T-helper 1 cell (primary cell): Measurements from ENCODE around the gene DCD.
"Not testable (repeated sequence)": the region's sequence is repeated elsewhere in the genome, so short reads cannot be mapped to it uniquely, and the experiment has no call there.

Experiments used
- DNase-seq, 5 donors: peaks; one replicate each; pipeline ENCODE4 v3.0.0-alpha.2; 2012 to 2020

The DCD gene

DNA sequence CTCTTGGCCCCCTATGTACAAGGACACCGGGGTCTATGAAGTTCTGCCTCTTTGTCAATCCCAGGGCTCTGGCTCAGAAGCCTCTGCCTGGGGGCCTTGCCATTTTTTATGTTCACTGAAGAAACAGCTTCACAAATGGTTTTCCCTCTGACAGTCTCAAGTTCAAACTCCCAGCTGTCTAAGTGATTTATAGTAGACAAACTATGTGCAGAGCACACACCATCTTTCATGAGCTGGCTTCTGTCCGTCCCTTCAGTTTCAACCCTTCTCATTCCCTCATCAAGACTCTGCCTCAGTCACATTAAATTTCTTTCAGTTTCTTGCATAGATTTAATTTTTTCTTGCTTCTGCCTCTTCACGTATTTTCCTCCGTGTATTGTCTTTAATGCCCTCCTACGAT, 2.7 kb upstream of the DCD start:
- DNase-seq, result no peak

DNA sequence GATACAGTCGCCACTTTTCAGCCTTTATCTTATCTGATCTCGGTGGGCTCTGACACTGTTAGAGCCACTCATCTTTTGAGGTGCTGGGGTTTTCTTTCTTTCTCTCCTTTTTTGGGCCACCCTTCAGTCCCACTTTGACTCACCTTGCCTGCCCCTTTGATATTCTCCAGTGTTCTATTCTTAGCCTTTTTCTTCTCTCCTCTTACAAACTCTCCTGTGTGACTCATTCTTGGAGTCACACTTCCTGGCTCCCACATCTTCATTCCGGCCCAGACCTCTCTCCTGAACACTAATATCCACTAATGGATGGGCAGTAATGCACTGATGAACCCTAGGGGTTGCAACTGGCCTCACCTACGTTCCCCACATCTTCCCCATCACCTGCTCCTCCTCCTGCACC, 2.2 kb upstream of the DCD start:
- no peak for DNase-seq

DNA sequence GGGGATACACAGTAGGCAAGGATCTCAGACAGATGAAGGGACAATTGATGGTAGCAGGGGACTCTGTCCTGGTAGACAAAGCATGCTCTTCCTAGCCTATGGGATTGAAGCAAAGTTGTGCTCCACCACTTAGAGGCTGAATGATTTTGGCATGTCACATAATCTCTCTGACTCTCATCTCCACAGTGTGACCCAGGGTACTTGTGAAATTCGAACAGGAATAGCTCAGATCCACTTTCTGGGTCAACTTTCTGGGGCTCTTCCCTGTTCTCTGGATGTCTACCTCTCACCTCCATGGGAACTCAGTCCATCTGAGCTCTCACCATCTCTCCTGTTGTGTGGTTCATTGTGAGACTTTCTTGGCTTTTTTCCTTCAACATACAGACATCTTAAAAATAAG, 1.7 kb upstream of the DCD start:
- no peak for DNase-seq

DNA sequence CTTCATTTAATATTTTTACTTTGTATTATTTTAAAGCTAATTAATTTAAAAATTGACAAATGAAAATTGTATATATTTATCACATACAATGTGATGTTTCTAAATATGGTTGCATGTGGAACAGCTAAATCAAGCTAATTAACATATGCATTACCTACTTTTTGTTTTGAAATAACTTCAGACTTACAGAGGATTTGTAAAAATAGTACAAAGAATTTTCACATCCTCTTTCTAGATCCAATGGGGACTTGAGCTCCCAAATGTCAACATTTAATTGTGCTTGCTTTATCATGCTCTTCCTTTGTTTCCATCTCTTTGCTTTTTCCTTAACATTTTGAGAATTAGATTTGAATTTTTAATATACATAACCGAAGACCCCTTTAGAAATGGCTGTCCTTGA, 6.6 kb downstream of the DCD start:
- no peak for DNase-seq

DNA sequence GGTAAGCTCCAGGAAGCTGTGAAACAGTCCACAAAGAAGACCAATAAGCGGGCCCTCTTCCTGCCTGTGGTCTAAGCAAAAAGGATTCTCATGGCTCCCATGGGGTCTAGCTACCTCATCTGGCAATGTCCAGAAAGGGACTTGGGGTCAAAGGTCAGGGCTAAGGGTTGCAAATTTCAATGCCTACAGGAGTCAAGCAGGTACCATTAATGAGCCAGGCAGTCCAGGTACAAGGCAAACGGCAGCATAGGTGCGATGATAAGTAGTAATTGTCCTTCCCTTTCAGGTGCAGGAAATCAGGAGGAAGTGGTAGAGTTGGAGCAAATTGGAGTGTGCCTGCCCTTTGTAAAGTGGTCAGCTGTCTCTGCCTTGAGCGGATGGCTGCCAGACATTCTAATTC, 7.1 kb downstream of the DCD start:
- DNase-seq, result no peak

DNA sequence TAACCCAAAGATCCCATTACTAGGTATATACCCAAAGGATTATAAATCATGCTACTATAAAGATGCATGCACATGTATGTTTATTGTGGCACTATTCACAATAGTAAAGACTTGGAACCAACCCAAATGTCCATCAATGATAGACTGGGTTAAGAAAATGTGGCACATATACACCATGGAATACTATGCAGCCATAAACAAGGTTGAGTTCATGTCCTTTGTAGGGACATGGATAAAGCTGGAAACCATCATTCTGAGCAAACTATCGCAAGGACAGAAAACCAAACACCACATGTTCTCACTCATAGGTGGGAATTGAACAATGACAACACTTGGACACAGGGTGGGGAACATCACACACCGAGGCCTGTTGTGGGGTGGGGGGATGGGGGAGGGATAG, 9.1 kb downstream of the DCD start:
- DNase-seq, result not testable (repeated sequence)

DNA sequence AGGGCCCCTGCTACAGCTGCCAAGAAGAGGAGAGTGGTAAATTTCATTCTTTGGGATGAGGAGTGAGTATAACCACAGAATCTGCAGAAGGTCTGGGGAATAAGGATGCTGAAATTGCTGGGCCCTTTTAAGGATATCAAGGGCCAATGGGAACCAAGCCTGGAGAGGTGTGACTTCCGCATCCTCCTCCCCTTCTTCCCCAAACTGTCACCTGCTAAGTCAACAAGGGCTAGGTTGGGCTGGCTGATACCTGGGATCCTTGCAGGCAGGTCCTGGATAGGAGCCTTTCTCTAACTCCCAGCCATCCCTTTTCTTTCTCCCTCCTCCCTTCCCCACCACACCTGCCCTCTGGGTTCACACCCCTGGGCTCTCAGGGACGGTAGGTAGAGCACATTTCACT, 13.4 kb downstream of the DCD start, which contains the start of gene LACRT:
Gene LACRT, minus strand, starts transcription at position 101 of the 400 bp plus-strand sequence. Its CDS starts 54 bp downstream, at position 47.
- DNase-seq, result no peak

DNA sequence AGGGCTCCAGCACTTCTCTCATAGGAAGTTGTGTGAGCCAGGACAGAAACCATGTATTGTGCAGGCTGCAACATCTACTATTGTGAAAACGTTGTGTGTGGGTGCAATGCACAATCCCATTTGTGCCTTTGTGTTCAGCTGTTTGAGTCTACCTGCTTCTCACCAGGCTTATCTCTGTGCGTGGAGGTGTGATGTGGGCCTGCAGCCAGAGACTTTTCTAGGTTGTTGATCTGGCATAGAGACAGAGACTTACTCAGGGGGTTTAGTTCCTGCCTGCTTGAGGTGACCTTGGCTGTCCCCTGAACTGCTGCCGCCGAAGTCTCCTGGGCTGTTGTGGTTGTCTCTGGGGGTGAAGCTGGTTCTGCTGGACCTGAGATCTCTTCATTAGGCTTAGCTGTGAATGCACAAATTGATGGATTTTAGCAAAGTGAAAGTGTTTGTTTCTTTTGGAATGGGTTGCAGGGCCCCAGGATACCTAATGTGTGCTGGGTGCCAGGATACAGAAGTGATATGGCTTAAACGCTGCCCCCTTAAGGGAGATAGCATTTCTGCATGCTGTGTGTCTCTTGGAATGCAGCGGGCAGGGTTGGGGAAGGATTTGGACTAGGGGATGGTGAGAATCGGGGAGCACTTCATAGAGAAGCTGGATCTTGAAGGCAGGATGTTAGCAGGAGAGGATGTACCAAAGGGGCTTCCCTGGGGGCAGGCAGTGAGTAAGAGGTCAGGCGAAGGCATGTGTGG, 16.0 kb downstream of the DCD start:
- no peak for DNase-seq

DNA sequence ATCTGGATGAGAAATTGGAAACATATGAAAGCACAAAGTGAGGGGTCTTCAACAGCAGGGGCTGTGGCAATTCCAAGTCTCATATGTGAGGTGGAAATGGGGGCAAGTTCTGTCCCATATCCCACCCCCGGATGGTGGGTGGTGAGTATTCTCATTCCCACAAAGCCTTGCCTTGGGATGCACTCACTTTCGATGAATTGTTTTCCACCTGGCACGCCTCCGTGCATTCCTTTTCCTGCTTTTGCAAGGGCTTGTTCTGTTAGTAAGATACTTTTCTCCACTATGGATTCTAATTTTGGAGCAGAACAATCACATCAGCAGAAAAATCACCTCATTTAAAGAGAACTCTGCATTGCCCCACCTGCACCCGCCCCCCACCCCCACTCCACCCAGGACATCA, 16.6 kb downstream of the DCD start:
- no peak for DNase-seq

DNA sequence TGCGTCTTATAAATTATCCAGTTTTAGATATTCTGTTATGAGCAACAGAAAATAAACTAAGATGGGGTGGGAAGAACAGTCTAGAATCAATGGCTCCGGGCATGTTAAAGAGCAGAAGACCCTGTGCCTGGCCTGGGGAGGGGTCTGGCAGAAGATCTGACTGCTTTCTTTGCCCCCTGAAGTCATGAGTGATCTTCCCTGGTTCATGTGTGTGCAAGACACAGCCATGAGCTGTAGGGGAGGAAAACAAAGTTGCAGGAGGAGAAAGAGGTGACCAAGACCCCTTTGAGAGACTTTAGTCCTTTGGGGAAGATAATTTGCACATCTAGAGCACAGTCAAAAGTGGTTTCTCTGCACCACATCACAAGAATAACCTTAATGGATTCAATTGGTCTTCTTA, 18.2 kb downstream of the DCD start:
- DNase-seq, result no peak

DNA sequence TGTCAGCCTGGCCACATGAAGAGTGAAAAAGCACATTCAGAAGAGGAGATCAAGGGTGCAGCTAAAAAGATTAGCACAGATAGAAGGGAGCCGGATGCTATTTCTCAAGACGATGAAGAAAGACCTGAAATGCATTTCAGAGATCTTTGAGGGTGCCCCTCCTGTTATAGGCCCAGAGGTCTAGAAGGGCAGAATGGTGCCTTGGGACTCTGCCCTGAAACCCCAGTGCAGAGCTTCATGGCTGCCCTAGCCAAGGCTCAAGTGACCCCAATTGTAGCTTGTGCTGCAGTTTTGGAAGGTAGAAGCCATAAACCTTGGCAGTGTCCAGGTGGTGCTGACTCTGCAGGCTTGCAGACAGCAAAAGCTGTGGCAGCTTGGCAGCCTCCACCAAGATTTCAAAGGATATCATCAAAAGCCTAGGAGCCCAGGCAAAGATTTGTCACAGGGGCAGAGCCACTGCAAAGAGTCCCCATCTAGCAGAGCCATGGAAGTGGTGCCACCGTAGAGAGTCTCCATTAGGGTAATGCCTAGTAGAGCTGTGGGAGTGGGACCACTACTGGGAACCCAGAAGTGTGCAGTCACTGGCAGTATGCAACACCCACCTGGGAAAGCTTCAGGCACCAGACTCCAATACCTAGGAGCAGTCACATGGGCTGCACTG, 19.8 kb downstream of the DCD start:
- DNase-seq, result no peak

DNA sequence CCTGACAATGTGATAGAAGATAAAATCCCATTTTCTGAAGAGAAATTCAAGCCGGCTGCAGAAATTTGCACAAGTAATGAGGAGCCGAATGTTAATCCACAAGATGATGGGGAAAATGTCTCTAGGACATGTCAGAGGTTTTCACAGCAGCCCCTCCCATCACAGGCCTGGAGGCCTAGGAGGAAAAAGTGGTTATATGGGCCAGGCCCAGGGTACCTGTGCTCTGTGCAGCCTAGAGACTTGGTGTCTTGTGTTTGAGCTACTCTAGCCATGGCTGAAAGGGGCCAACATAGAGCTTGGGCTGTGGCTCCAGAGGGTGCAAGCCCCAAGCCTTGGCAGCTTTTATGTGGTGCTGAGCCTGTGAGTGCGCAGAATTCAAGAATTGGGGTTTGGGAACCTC, 20.9 kb downstream of the DCD start:
- DNase-seq, result no peak

DNA sequence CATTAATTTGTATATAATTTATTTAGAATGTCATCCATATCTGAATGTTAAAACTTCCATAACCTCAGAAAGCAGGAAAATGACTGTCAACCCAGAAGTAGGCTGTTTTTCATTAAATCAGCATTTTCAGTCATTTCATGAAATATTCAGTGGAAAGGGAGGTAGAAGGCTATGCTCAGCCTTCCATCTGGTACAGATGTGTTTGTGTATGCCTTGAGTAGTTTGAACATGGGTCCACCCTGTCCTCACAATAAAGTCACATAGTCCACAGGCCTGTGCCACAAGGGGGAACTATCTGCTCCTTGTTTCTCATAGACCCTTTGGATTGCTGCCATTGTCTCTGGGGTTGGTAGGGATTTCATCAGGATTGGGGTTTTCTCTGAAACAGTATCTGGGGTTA, 22.6 kb downstream of the DCD start:
- no peak for DNase-seq

DNA sequence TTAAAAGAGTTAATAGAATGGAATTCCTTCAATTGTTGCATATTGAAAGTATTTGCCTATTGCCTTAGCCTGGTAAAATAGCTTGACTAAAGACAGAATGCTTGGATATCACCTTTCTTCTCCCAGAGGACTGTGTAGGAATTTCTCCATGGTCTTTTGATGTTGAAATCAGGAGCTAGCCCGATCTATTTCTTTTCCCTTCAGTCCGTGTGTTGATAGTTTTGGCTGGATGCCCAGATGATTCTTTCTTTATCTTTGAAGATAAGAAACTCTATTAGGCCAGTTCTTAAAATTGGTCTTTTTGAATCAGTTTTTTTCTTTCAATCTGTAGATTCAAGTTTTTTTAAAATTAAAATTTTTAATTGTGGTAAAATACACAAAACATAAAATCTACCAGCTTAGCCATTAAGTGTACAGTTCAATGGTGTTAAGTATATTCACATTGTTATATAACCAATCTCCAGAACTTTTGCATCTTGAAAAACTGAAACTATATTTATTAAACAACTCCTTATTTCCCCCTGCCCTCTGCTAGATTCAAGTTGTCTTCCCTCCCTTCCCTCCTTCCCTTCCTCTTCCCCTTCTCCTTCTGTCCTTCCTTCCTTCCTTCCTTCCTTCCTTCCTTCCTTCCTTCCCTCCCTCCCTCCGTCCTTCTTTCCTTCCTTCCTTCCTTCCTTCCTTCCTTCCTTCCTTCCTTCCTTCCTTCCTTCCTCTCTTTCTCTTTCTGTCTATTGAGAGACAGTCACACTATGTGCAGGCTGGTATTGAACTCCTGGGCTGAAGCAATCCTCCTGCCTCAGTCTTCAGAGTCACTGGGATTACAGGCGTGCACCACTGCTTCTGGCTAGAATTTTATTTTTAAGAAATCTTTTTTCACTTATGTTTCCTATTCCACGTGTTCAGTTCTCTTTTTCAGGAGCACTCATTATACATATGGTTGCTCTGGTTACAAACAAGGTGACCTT, 23.6 kb downstream of the DCD start:
- DNase-seq, result no peak

DNA sequence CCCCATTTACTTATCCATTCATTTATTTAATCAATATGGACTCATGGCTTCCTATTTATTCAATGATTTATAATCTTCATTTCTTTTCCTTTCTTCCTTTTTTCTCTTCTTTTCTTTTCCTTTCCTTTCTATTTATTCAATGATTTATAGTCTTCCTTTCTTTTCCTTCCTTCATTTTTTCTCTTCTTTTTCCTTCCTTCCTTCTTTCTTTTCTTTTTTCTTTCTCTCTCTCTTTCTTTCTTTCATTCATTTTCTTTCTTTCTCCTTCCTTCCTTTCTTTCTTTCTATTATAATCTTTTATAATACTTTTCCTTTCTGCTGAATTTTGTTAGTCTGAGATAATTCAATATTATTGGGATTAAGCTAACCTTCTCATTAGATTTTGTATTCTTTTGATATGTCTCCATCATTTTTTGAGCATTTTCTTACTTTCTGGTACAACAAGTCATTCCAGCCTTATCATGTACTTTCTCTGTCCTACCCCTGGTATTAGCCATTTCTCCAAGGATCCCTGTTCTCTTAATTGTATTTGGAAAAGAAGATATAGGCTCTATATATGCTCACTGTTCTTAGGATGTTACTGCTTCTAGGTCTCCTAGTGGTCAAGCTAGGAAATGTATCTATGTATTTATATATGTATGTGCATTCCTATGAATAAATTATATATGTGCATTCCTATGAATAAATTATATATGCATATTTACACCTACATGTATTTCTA, 25.5 kb downstream of the DCD start:
- no peak for DNase-seq

DNA sequence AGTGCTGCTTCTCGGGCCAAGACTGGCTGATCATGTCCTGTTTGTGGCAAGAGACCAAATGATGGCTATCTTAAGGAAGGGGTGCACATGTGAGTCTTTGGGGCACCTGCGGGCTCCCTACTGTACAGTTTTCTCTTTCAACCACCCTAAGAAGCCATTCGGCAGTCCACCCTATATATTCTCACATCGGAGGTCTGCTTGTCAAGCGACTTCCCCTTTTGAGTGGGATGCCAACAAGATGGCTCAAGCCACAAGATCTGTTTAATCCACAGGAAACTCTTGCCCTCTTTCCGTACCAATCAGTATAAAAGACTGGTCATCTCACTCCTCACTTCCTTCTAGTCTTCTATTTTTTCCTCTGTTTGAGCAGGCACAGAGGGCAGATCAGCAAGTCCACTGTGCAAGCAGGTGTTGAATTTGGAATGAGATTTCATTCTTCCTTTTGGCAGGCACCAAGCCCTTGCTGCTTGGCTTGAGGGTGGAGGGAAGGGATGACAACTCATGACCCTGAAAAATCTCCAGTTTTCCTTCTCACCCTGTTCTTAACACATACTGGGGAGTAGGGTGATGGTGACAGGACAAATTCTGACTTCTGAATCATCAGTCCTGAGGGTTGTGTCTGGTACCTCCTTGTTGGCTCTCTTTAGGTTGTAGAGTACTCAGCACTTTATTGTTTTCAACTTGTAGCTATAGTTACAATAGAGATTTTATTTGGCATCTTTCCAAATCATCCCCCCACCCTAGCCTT, 31.1 kb downstream of the DCD start:
- DNase-seq, result no peak

DNA sequence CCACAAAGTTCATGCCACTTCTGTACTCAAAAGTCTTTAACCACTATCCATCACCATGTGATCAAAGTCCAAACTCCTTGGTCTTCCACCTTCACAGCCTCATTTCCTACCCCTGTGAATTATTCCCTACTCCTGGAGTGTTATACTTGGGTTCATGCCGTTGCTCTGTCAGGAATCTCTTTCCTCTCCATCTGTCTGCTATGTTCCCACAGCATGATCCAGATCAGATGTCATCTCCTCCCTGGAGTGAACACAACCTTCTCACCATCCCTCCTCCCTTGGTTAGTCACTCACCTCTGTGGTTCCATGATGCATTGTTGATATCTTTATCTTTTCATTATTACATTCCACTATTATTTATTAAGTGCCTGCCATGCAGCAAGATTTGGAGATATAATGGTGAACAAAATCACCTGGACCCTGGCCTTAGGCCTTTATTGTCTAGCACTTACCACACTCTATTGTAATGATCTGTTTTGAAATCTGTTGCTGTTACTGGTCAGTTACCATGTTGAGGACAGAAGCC, 35.9 kb downstream of the DCD start:
- no peak for DNase-seq

DNA sequence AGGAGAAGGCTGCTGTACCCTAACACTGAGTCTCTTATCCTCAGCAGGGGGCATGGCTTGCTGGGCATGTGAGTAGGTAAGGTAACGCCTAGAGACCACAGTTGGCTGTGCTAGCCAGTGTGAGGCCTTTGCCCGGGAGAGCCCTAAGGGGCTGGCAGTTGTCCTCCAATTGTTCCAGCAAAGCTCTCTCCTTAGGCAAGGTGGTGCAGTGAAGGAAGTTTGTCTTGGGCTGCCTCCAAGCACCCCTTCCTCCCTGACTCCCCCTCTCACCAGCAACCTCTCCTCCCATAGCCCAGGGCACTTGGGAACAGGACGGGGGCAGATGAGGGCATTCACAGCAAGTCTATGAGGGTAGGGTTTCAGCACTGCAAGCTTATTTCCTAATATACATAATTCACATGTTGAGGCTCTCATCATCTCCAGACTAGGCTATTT, 36.4 kb downstream of the DCD start:
- DNase-seq, result no peak

DNA sequence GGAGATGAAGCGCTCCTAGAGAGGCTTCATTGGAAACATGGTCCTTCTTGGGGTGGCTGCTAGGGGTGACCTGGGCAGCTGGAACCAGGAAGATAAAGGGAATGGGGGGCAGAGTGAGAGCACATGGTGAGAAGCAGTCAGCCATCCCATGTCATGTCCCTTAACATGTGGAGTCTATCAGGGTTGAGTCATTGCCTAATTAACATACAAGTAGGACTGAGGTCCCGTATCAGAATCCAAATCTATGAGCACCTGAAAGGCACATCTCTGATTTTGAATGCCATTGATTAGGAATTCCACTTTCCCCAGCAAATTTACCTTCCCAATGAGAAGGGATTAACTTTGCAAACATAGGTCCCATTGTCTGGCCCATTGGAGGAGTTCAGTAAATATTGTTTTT, 39.4 kb downstream of the DCD start:
- DNase-seq, result no peak

DNA sequence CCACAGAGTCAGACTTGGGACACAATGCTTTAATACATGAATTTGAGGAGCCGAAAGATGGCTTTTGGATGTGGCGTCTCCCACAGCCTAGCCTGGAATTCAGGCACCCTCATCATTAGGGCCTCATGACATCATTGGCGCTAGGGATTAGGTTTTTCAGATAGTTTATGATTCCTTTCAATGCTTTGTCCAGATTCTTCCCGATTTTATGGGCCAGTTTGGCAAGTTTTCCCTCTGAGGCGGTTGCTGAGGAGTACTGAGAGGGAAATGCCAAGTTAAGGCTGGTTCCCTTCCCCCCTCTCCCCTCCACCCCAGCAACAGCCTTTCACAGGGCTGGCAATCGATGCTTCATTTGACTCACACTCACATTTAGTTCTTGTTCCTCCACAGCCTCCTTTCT, 40.0 kb downstream of the DCD start:
- DNase-seq, result no peak

DNA sequence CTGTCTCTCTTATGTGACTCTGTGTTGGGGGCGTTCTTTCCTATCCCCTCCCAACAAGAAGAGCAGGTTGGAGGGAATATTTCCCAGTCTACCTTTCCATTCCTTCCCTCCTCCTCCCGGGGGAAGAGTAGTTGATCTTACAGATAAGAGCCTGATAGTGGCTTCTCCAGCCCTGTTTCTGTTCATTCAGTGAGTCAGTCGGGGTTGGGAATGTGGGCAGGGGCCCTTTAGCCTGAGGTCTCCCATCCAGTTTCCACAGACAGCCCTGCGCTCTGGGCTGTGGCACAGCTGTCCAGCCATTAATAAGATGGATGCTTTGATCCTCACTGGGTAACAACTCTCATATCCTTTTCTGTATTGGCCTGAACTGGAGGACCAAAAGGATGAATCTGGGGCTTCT, 41.6 kb downstream of the DCD start:
- no peak for DNase-seq
